HCT116 (cell line): ENCODE measurements around the gene VAV1.

Experiments
- CEBPB ChIP-seq: IDR thresholded peaks from 2 replicates; pipeline ENCODE4 v1.6.1; 2012; ENCODE audit warnings: low read depth
- EZH2 ChIP-seq: fragments of 200-600 bp; sonication (generic); IDR thresholded peaks from 2 replicates; pipeline ENCODE4 v1.6.1; 2017; ENCODE audit warnings: antibody characterized with exemption, mixed run types
- FOSL1 ChIP-seq: IDR thresholded peaks from 2 replicates; pipeline ENCODE4 v1.6.1; 2012; ENCODE audit warnings: low read depth
- POLR2A ChIP-seq: IDR thresholded peaks from 2 replicates; pipeline ENCODE4 v1.7.0; 2011; ENCODE audit warnings: borderline replicate concordance; ENCODE audit not compliant: insufficient read depth, insufficient read length; ENCODE audit errors: extremely low read depth
- RAD21 ChIP-seq: IDR thresholded peaks from 2 replicates; pipeline ENCODE4 v1.6.1; 2012; ENCODE audit warnings: low read depth, mild to moderate bottlenecking
- TCF7L2 ChIP-seq: IDR thresholded peaks from 2 replicates; pipeline ENCODE4 v1.7.0; 2011; ENCODE audit warnings: borderline replicate concordance, inconsistent platforms; ENCODE audit not compliant: insufficient read depth, insufficient read length; ENCODE audit errors: extremely low read depth
- YY1 ChIP-seq: IDR thresholded peaks from 2 replicates; pipeline ENCODE4 v1.6.1; 2011; ENCODE audit warnings: low read length, low read depth, moderate library complexity, mild to moderate bottlenecking; ENCODE audit not compliant: insufficient replicate concordance; ENCODE audit errors: extremely low read depth
- ZFX ChIP-seq: fragments of 450-650 bp; IDR thresholded peaks from 2 replicates; pipeline ENCODE4 v1.6.1; 2017
- TF ChIP-seq, protein P1 (sequence below), 3 experiments: fragments of 200-600 bp in 1 of 3; sonication (generic) in 1 of 3; IDR thresholded peaks in 2 of 3; conservative IDR thresholded peaks in 1 of 3; 2 replicates each; pipeline ENCODE4 v1.5.1; 2012 to 2017; ENCODE audit warnings: low read depth in 2 of 3, low read length in 2 of 3, antibody characterized with exemption in 1 of 3, borderline replicate concordance in 1 of 3, control low read depth in 1 of 3, mild to moderate bottlenecking in 1 of 3, mixed read lengths in 1 of 3, mixed run types in 1 of 3, moderate library complexity in 1 of 3; ENCODE audit not compliant: insufficient read depth in 1 of 3
- TF ChIP-seq, protein P2 (sequence below): IDR thresholded peaks from 2 replicates; pipeline ENCODE4 v1.6.1; 2012
- TF ChIP-seq, protein P3 (sequence below): IDR thresholded peaks from 2 replicates; pipeline ENCODE4 v1.6.1; 2011; ENCODE audit warnings: mild to moderate bottlenecking, low read length, moderate library complexity; ENCODE audit not compliant: insufficient replicate concordance; ENCODE audit errors: extremely low read depth

DNA sequence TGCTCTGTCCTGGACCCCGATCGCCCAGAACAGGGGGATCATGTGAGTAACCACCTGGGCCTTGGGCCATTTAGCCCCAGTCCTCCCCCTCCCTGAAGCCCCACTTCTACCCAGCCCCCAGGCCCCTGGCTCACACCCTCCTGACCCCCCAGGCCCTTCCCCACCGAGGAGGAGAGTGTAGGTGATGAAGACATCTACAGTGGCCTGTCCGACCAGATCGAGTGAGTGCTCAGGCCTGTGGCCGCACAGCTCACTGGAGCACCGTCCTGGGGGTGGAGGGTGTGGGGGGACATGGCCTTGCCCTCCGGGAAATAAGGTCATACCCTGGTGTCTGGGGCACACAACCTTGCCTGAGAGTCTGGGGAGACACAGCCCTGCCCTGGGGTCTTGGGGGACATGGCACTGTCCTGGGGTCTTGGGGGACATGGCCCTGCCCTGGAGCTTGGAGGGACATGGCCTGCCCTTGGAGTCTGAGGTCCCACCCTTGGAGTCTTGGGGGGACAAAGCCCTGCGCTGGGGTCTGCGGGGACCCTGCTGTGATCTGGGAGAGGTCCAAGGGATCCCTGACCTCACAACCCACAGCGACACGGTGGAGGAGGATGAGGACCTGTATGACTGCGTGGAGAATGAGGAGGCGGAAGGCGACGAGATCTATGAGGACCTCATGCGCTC is 49.3 kb downstream of the VAV1 start:
- TF ChIP-seq, protein P1, sequence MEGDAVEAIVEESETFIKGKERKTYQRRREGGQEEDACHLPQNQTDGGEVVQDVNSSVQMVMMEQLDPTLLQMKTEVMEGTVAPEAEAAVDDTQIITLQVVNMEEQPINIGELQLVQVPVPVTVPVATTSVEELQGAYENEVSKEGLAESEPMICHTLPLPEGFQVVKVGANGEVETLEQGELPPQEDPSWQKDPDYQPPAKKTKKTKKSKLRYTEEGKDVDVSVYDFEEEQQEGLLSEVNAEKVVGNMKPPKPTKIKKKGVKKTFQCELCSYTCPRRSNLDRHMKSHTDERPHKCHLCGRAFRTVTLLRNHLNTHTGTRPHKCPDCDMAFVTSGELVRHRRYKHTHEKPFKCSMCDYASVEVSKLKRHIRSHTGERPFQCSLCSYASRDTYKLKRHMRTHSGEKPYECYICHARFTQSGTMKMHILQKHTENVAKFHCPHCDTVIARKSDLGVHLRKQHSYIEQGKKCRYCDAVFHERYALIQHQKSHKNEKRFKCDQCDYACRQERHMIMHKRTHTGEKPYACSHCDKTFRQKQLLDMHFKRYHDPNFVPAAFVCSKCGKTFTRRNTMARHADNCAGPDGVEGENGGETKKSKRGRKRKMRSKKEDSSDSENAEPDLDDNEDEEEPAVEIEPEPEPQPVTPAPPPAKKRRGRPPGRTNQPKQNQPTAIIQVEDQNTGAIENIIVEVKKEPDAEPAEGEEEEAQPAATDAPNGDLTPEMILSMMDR (IDR thresholded peaks at IDR 0.05 in 2 of 3, conservative IDR thresholded peaks at IDR 0.05 in 1 of 3; ENCODE audit: borderline replicate concordance in 1 of 3, insufficient read depth in 1 of 3, low read depth in 2 of 3, low read length in 2 of 3), result no peak
- TF ChIP-seq YY1, result no peak
- TF ChIP-seq RAD21, result no peak
- no peak for TF ChIP-seq POLR2A
- TF ChIP-seq TCF7L2, result no peak
- TF ChIP-seq, protein P2, sequence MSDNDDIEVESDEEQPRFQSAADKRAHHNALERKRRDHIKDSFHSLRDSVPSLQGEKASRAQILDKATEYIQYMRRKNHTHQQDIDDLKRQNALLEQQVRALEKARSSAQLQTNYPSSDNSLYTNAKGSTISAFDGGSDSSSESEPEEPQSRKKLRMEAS, result no peak
- TF ChIP-seq ZFX, result no peak
- TF ChIP-seq CEBPB, result no peak
- TF ChIP-seq EZH2, result no peak
- TF ChIP-seq, protein P3, sequence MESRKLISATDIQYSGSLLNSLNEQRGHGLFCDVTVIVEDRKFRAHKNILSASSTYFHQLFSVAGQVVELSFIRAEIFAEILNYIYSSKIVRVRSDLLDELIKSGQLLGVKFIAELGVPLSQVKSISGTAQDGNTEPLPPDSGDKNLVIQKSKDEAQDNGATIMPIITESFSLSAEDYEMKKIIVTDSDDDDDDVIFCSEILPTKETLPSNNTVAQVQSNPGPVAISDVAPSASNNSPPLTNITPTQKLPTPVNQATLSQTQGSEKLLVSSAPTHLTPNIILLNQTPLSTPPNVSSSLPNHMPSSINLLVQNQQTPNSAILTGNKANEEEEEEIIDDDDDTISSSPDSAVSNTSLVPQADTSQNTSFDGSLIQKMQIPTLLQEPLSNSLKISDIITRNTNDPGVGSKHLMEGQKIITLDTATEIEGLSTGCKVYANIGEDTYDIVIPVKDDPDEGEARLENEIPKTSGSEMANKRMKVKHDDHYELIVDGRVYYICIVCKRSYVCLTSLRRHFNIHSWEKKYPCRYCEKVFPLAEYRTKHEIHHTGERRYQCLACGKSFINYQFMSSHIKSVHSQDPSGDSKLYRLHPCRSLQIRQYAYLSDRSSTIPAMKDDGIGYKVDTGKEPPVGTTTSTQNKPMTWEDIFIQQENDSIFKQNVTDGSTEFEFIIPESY, result no peak
- TF ChIP-seq FOSL1, result no peak
